HepG2 (cell line): ENCODE measurements around the gene PRSS53. TPM values are rescaled to one million over a fixed set of nuclear protein-coding genes. Genes with fewer than 3 reads are reported as not detected.

Source experiments
- CBX5 ChIP-seq: sonication (generic); formaldehyde crosslinking; IDR thresholded peaks from 2 replicates; pipeline ENCODE4 v1.4.0; 2020; ENCODE audit warnings: missing genetic modification reagents, borderline replicate concordance
- CREB3 ChIP-seq: sonication (generic); formaldehyde crosslinking; IDR thresholded peaks from 2 replicates; pipeline ENCODE4 v1.5.0; 2020; ENCODE audit warnings: missing genetic modification reagents
- ELK4 ChIP-seq: sonication (generic); formaldehyde crosslinking; IDR thresholded peaks from 2 replicates; pipeline ENCODE4 v1.9.0; 2021; ENCODE audit warnings: missing genetic modification reagents, borderline replicate concordance
- FOXO1 ChIP-seq: sonication (generic); formaldehyde crosslinking; IDR thresholded peaks from 2 replicates; pipeline ENCODE4 v1.4.0; 2020; ENCODE audit warnings: missing genetic modification reagents
- HES4 ChIP-seq: sonication (generic); formaldehyde crosslinking; IDR thresholded peaks from 2 replicates; pipeline ENCODE4 v1.9.0; 2021; ENCODE audit warnings: mild to moderate bottlenecking, missing genetic modification reagents, borderline replicate concordance
- KDM1A ChIP-seq: IDR thresholded peaks from 2 replicates; pipeline ENCODE4 v1.6.1; 2016; ENCODE audit warnings: missing compliant biosample characterization
- MED8 ChIP-seq: sonication (generic); formaldehyde crosslinking; IDR thresholded peaks from 2 replicates; pipeline ENCODE4 v1.8.1; 2023; ENCODE audit warnings: mild to moderate bottlenecking, missing genetic modification reagents; ENCODE audit not compliant: insufficient replicate concordance
- MXI1 ChIP-seq: IDR thresholded peaks from 3 replicates; pipeline ENCODE4 v1.6.1; 2012; ENCODE audit warnings: low read depth, low read length, inconsistent platforms, borderline replicate concordance
- NFKBIZ ChIP-seq: IDR thresholded peaks from 2 replicates; pipeline ENCODE4 v1.6.1; 2018; ENCODE audit warnings: missing genetic modification reagents, missing compliant biosample characterization
- PLRG1 ChIP-seq: fragments of 450-650 bp; conservative IDR thresholded peaks from 2 replicates; pipeline ENCODE4 v1.6.1; 2016
- PRMT3 ChIP-seq: sonication (generic); formaldehyde crosslinking; IDR thresholded peaks from 2 replicates; pipeline ENCODE4 v1.8.1; 2022; ENCODE audit warnings: low read depth, mild to moderate bottlenecking, moderate library complexity, missing genetic modification reagents, borderline replicate concordance
- RBM22 ChIP-seq: fragments of 200-400 bp; formaldehyde crosslinking; optimal IDR thresholded peaks from 2 replicates; pipeline ENCODE3; 2017; ENCODE audit warnings: mild to moderate bottlenecking, low read length, moderate library complexity
- SCMH1 ChIP-seq: sonication (generic); formaldehyde crosslinking; IDR thresholded peaks from 2 replicates; pipeline ENCODE4 v1.9.0; 2021; ENCODE audit warnings: missing genetic modification reagents, mild to moderate bottlenecking, borderline replicate concordance
- SP1 ChIP-seq, 2 experiments: fragments of 450-650 bp in 1 of 2; sonication (generic) in 1 of 2; formaldehyde crosslinking in 1 of 2; IDR thresholded peaks; 2 replicates each; pipeline versions ENCODE4 v1.4.0 to v1.6.1; 2016 to 2020; ENCODE audit warnings: missing genetic modification reagents in 1 of 2
- TBL1XR1 ChIP-seq: fragments of 150-350 bp; IDR thresholded peaks from 2 replicates; pipeline ENCODE4 v1.6.1; 2014; ENCODE audit warnings: borderline replicate concordance, low read length; ENCODE audit not compliant: partially characterized antibody
- TOE1 ChIP-seq: sonication (generic); formaldehyde crosslinking; IDR thresholded peaks from 2 replicates; pipeline ENCODE4 v1.4.0; 2020; ENCODE audit warnings: mild to moderate bottlenecking, missing genetic modification reagents
- ZNF230 ChIP-seq: sonication (generic); formaldehyde crosslinking; IDR thresholded peaks from 2 replicates; pipeline ENCODE4 v1.4.0; 2020; ENCODE audit warnings: mild to moderate bottlenecking, missing genetic modification reagents
- ZNF3 ChIP-seq: IDR thresholded peaks from 2 replicates; pipeline ENCODE4 v1.7.0; 2017; ENCODE audit warnings: inconsistent platforms
- ZNF317 ChIP-seq: sonication (generic); formaldehyde crosslinking; IDR thresholded peaks from 2 replicates; pipeline ENCODE4 v1.5.0; 2020; ENCODE audit warnings: mild to moderate bottlenecking, missing genetic modification reagents
- ZNF337 ChIP-seq: sonication (generic); formaldehyde crosslinking; IDR thresholded peaks from 2 replicates; pipeline ENCODE4 v1.5.1; 2020; ENCODE audit warnings: missing genetic modification reagents, low read depth, mild to moderate bottlenecking, borderline replicate concordance
- ZNF605 ChIP-seq: sonication (generic); formaldehyde crosslinking; IDR thresholded peaks from 2 replicates; pipeline ENCODE4 v1.8.0; 2022; ENCODE audit warnings: mild to moderate bottlenecking, missing genetic modification reagents
- ZNF674 ChIP-seq: sonication (generic); formaldehyde crosslinking; IDR thresholded peaks from 2 replicates; pipeline ENCODE4 v1.5.0; 2020; ENCODE audit warnings: low read depth, mild to moderate bottlenecking, missing genetic modification reagents
- ZSCAN21 ChIP-seq: sonication (generic); formaldehyde crosslinking; IDR thresholded peaks from 2 replicates; pipeline ENCODE4 v1.8.0; 2022; ENCODE audit warnings: mild to moderate bottlenecking, missing genetic modification reagents, moderate library complexity, borderline replicate concordance
- polyA plus RNA-seq, 8 experiments: library from polyadenylated mRNA; depleted of rRNA in 3 of 8; stranded (reverse) in 7 of 8; unstranded in 1 of 8; fragments of >200 nt; fragmentation: Illumina TruSeq in 4 of 8; extraction: Trizol in 4 of 8; gene quantifications; 2 replicates each; pipeline versions ENCODE4 v1.2.1 to v1.2.3, GENCODE V29; 2011 to 2016; ENCODE audit warnings: low read depth in 4 of 8, missing spikeins in 1 of 8, mixed read lengths in 1 of 8; ENCODE audit not compliant: insufficient read depth in 1 of 8
- total RNA-seq, 5 experiments: library from RNA; depleted of rRNA; stranded (reverse); fragments of >200 nt; fragmentation: Illumina TruSeq; extraction: Trizol; gene quantifications; 2 replicates each; pipeline ENCODE4 v1.2.3, GENCODE V29; 2016; ENCODE audit warnings: low read depth in 1 of 5
- TF ChIP-seq, protein P1 (sequence below): sonication (generic); formaldehyde crosslinking; IDR thresholded peaks from 2 replicates; pipeline ENCODE4 v1.9.0; 2021; ENCODE audit warnings: missing genetic modification reagents, borderline replicate concordance
- TF ChIP-seq, protein P2 (sequence below): sonication (generic); formaldehyde crosslinking; IDR thresholded peaks from 2 replicates; pipeline ENCODE4 v1.4.0; 2020; ENCODE audit warnings: mild to moderate bottlenecking, missing genetic modification reagents

PRSS53 gene
- total and polyA plus RNA-seq, 2 of the 13 experiments (the other 11 are each of a cell fraction or from before 2014, with no cell fraction given) = 2.2 to 7.4 TPM

DNA sequence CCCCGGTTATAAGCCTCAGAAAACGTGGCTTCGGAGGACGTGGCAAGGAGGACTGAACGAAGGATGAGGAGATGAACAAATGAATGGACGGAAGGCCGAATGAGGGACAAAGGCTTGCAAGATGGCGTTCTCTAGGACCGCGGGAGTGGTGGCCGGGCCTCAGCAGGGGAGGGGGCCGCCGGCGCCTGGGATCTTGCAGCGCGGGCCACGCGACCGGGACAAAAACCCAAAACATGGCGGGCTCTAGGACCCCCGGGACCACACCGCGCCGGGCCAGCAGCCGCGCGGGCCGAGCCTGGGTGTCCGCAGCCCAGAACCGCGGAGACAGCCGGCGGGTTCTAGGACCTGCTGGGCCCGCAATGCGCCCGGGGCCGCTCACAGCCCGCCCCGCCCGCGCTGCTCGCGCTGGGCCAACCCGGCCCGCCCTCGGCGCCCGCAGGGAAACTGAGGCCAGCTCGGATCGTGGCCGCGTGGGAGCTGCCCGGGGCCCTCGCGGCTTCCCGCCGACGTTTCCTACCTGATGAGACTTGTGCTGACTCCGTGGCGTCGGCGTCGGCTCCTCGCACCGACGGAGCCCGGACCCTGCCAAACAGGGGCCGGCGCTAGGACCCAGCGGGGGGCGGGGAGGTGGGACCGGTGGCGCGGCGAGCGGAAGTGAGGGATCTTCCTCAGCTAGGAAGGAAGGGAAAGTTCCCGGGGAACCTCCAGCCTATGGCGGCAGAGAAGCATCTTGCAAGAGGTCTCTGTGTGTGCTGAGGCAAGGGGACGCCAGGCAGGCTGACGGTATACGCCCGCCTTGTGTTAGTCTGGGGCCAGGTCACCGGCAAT, 15.4 kb downstream of the PRSS53 start (continued):
- TF ChIP-seq MED8 (CRISPR knock-in tag) (peak; percentile 58), SCMH1 (CRISPR knock-in tag) (no peak), RBM22 (peak; percentile 29), CBX5 (no peak; the same call in 1 of the 2 replicates), ZNF3 (peak; percentile 53; the same call in 1 of the 2 replicates), ZNF674 (CRISPR knock-in tag) (0 out of 2 replicates have a peak, but pooled peaks have one; percentile 54), ELK4 (peak; percentile 41; the same call in 1 of the 2 replicates), KDM1A (peak; percentile 78; the same call in 1 of the 2 replicates), PRMT3 (no peak), ZNF605 (CRISPR knock-in tag) (no peak), FOXO1 (CRISPR knock-in tag) (peak; percentile 29; the same call in 1 of the 2 replicates), CREB3 (0 out of 2 replicates have a peak, but pooled peaks have one; percentile 68), PLRG1 (no peak), NFKBIZ (CRISPR knock-in tag) (0 out of 2 replicates have a peak, but pooled peaks have one; percentile 47), ZNF337 (0 out of 2 replicates have a peak, but pooled peaks have one; percentile 9), TBL1XR1 (peak; percentile 19), ZNF230 (CRISPR knock-in tag) (no peak), MXI1 (peak; percentile 47; the same call in 2 of the 3 replicates), TOE1 (no peak), SP1 (IDR thresholded peaks at IDR 0.05) (no peak), SP1 (CRISPR knock-in tag; IDR thresholded peaks at IDR 0.05) (peak; percentile 65), ZSCAN21 (CRISPR knock-in tag) (0 out of 2 replicates have a peak, but pooled peaks have one; percentile 27), HES4 (CRISPR knock-in tag) (peak; percentile 44; the same call in 1 of the 2 replicates), ZNF317 (CRISPR knock-in tag) (peak; percentile 73; the same call in 1 of the 2 replicates)
- TF ChIP-seq, protein P1, sequence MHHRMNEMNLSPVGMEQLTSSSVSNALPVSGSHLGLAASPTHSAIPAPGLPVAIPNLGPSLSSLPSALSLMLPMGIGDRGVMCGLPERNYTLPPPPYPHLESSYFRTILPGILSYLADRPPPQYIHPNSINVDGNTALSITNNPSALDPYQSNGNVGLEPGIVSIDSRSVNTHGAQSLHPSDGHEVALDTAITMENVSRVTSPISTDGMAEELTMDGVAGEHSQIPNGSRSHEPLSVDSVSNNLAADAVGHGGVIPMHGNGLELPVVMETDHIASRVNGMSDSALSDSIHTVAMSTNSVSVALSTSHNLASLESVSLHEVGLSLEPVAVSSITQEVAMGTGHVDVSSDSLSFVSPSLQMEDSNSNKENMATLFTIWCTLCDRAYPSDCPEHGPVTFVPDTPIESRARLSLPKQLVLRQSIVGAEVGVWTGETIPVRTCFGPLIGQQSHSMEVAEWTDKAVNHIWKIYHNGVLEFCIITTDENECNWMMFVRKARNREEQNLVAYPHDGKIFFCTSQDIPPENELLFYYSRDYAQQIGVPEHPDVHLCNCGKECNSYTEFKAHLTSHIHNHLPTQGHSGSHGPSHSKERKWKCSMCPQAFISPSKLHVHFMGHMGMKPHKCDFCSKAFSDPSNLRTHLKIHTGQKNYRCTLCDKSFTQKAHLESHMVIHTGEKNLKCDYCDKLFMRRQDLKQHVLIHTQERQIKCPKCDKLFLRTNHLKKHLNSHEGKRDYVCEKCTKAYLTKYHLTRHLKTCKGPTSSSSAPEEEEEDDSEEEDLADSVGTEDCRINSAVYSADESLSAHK = no peak; the same call in 1 of the 2 replicates
- TF ChIP-seq, protein P2, sequence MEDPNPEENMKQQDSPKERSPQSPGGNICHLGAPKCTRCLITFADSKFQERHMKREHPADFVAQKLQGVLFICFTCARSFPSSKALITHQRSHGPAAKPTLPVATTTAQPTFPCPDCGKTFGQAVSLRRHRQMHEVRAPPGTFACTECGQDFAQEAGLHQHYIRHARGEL = 0 out of 2 replicates have a peak, but pooled peaks have one; percentile 71
